Measurements from ENCODE around the gene PLEKHA6.
"Not testable (repeated sequence)": the region's sequence is repeated elsewhere in the genome, so short reads cannot be mapped to it uniquely, and the experiment has no call there.

Gene PLEKHA6

DNA sequence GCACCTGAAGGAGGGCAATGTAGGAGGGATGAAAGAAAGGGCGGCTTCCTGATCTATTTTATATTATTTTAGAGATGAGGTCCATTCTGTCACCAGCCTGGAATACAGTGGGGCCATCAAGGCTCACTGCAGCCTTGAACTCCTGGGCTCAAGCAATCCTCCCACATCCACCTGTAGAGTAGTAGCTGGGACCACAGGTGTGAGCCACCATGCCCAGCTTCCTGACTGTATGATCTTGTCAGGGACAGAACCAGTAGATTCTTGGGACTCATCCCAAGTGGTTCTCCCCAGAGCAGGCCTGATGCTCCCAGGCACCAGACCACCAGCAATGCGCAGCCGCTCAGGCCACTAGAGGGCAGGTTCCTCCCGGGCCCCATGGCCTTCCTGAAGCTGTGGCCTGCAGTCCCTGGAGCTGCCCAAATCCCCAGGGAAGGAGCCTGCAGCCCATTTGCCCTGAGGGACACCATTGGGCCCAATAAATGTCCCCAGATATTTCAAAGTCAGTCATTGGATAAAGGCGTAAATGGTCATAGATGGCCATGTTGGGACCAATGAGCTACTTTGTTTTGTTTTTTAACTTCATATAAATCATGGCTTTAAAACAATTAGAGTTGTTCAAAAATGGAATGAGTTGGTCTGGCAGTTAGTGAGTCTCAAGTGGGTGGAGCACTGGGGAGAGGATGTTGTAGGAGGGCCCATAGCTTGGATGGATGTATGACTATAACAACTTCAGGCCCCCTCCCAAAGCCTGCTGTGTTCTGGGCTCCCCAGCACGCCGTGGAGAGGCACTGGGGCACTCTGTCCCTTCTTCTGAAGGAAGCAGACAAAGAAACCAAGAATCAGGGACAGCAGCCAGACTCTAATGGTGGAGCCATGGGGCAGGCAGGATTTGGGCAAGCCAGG is 101.3 kb downstream of the PLEKHA6 start:
- no peak for DNase-seq

DNA sequence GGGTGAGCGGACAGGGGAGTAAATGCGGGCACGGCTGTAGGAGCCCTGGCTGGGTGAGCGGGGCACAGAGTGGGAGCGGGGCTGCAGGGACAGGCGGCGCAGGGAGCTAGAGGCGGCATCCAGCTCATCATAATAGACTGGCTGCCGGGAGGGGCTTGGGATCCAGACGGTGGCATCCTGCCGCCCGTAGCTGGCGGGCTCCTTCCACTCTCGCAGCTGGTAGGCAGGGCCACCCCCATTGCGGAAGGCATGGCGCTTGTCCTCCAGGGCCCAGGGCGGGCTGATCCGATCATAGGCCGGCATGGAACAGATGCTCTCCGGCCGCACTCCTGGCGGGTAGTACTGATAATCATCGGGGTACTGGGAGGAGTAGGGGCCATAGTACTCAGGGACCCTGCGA is 102.3 kb downstream of the PLEKHA6 start:
- no peak for DNase-seq

DNA sequence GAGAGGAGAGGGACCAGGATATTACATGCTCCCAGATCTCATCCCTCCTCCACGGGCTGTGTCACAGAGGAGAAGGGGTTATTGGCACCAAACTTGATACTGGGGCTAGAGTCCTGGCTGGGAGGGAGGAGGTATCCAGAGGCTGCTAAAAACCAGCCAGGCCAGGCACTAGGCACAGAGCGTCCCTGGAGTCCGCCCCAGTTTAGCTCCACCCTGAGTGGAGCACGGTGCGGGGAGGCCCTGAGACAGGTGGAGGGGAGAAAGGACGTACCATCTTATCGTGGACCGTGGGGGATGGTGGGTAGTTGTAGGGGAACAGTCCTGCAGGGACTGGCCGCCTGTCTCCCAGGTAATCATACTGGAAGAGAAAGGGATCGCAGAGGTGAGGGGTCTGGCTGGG is 103.2 kb downstream of the PLEKHA6 start:
- DNase-seq = no peak

DNA sequence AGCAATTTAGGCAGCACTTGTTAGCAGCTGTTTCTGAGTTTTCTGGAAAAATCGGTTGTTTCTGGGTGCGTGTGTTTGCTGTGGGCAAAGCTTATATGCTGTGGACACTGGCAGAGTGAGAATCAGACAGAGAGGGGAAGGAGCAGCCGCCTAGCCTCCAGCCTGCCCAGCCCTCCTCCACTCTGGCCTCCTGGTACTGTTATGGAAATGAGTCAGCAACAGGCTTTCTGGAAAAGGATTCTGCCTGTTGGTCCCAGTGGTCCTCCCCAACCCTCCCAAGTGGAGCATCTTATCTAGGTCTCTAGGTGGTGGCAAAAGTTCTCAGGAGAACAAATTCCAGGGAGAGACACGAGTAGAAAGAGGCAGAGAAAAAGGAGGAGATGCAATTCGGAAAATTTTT is 103.8 kb downstream of the PLEKHA6 start:
- no peak for DNase-seq

DNA sequence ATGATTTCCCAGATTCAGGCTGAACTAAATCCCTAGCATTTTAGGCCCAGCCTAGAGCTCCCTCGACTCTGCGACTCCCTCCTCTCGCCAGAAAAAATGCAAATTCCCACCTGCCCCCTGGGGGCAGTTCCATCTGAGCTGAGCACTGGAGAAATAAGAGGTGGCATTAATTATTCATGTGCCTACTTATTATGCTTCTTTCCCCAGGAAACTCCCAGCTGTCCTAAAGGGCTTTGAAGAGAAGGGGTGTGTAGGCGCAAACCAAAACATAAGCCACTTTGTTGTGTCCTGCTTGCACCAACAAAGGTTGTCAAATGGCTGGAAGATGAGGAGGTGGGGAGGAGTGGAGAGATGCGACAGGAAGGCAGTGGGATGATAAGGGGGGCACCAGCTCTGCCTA is 104.5 kb downstream of the PLEKHA6 start:
- peak; percentile 31 for DNase-seq

DNA sequence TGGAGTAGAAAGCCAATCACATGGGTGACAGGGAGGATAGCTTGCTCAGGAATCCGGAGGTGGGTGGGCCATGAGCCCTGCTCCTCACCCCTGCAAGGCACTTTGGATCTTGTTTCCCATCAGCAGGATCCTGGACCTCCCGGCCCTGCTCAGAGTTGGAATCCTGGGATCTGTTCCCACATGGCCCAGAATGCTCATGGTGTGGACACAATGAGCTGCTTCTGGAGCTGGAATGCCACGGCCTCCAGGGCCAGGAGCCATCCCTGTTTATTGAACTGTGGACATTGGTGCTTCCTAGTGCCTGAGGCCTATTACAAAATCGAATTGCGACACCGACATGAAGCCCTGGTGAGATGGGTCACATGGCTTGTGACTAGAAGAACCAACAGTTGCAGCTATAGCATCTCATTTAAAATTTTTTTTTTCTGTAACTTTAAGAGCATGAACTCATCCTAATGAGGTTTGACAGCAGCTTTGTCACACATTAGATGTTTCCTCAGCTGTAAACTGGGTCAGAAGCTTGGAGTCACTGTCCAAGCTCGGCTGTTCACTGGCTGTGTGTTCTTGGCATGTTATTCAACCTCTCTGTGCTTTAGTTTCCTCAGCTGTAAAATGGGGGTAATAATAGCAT is 105.6 kb downstream of the PLEKHA6 start:
- DNase-seq = no peak

DNA sequence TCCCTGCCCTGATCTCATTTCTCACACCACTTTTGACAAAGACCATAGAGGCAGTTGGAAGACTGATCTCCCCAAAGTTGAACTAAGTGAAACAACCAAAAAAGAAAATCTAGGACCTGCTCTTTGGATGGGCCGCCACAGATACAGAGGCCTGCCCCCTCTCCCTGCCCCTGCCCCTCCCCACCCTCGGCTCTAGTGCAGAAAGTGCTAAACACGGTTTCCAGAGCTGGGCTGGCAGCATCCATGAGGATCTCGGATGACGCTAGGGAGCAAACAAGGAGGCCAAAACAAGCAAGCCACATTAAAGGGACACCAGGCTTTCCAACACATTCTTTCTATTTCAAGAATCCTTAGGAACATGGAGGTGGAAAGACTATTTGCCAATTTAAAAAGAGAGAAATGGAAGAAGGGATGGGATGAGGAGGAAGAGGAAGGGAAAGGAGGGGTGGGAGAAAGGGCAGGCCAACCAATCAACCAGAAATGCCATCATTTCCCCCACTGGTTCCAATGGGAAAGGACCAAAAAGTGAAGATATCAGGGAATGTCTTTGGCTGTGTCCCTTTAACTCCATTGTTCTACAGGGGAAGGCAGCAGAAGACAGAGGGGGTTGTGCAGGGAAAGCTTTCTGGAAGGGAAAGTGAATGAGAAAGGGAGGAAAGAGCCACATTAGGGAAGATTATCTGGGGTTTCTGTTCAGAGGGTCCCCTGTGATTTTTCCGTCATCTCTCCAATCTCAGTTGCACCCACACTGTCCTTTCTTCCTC is 107.6 kb downstream of the PLEKHA6 start:
- DNase-seq = no peak

DNA sequence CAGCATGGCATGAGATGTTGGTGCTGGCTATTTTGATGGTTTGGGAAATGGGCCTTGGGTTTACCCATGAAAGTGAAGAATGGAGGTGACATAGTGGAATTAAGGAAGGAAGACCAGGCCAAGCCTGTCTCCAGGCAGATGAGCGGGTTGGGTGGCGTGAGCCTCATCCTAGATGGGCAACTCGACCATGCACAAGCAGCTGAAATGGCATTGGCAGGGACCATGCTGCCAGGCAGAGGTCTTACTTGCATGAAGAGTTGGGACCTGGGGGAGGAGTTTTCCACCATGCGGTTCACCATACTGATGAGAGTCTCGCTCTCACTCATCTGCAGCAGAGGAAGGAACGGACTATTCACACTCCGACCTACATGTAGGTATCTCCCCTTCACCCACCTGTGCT is 108.4 kb downstream of the PLEKHA6 start:
- DNase-seq = no peak

DNA sequence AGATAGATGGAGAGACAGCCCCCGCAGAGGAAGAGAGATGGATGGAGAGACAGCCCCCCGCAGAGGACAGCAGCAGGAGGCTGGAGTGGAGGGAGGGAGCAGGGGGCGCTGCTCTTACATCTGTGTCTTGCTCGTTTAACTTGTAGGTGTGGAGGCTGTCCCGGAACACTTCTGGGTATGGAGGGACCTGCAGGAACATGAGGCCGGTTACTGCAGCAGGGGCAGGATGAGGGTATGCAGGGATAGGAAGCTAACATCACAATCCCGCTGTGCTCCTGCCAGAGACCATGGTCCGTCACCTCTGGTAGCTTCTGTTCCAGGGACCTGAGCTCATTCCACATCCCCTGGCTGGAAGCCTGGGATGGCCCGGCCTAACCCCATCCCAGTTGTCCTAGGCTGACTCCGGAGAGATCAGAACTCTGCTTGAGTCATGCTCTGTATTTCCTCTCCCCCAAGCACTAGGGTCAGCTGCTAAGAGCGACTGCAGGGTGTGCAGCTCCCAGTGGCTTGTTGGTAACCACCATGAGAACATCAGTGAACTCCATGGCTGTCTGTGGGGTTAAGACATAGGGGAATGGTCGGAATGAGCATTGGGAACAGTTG is 109.2 kb downstream of the PLEKHA6 start:
- no peak for DNase-seq

DNA sequence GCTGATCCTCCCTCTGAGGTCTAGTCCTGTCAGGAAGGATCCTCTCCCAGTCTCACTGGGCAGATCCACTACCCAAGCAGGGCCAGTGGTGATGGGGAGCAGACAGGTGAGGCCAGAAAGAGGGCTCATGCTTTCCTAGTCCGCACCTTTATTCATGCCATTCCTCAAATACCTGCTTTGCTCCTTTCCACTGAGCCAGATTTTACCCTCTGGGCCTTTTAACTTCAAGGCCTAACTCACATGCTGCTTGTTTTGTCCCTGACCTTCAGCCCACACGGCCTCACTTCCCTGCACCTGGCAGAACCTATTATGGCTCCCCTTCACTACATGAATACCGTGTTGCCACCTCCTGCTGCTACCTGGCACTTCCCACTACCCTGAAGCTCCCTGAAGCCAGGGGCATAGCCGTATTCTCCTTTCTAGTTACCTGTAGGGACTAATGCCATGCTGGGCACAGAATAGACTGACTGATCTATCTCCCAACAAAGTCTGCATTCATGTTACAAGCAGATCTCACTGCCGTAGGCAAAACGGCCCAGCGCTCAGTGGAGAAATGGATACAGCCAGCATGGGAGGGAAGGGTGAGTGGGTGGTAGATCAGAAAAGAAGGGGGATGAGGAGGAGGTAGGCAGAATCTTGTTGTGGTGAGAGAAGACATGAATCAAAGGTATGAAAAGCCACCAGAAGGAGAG is 109.8 kb downstream of the PLEKHA6 start:
- no peak for DNase-seq

DNA sequence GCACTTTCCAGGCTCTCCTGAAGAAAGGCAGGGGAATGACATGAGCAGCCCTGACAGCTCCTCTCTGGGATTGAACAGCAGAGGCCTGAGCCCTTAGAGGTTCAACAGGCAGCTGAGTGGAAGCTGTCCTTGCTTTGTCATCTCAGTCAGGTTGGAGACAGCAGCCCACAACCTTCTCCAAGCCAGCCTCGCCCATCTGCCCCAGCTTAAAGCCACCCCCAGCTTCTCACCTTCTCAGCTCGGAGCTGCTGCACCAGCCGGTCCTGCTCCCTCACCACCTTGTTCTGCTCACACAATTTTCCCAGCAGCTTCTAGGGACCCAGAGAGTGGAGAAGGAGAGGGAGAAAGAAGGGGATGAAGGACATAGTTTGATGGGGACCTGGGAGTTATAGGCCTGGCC is 110.8 kb downstream of the PLEKHA6 start:
- no peak for DNase-seq

DNA sequence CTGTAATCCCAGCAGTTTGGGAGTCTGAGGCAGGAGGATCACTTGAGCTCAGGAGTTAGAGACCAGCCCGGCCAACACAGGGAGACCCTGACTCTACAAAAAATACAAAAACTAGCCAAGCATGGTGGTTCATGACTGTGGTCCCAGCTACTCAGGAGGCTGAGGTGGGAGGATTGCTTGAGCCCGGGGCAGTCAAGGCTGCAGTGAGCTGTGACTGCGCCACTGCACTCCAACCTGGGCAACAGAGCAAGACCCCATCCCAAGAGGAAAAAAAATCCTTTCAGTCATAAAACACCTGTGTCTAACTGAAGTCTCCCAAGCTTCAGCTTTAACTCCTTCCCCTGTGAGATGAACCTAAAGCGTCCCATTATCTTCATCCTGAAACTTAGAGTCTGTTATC is 112.9 kb downstream of the PLEKHA6 start:
- no peak for DNase-seq

DNA sequence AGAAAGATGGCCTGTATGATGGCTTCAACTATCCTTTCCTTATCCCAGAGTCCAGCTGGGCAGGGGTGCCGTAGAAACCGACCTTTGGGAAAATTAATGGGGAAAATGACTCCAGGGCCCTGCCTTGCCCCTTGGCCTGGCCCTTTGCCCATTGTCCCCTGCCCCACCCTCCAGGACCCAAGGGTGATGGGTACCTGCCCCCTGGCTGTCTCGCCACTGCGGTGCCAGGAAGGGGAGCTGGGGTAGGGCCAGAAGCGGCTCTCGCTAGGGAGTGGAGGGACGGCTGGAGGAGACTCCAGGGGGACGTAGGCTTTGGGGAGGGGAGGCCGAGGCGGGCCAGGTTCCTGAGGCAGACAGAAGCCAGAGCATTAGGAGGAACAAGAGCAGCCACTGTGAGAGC is 116.8 kb downstream of the PLEKHA6 start:
- DNase-seq = no peak

DNA sequence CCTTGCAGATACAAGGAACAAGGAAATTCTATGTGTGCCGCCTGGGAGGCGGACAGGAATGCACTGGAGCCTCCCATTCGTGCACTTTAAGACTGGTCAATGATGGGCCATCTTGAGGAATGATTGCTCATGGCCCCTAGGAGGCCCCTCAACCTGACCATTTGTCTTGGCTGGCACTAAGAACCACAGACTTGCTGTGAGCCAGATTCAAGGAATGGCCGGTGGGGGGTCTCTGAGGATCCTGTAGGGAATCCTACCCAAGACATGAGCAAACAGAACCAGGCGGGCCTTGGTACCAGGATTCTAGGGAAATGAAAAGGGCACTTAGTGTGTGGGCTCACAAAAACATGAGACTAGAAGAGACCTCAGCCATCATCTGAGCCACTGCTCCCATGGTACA is 117.8 kb downstream of the PLEKHA6 start:
- no peak for DNase-seq

DNA sequence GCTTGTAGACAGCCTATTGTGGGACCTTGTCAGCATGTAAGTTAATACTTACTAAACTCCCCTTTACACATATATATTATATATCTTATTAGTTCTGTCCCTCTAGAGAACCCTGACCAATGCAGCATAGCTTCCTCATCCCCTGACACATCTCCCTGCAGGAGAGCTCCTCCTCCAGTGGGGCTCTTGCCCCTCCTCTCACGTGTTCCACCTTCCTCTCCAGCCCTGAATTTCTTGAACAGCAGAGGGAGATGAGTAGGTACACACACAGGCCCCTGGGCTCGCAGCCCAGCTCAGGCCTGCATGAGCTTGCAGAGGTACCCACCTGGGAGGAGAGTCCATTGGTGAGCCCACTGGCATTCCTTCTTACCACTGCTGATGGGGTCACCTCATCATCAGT is 118.7 kb downstream of the PLEKHA6 start:
- DNase-seq = no peak

DNA sequence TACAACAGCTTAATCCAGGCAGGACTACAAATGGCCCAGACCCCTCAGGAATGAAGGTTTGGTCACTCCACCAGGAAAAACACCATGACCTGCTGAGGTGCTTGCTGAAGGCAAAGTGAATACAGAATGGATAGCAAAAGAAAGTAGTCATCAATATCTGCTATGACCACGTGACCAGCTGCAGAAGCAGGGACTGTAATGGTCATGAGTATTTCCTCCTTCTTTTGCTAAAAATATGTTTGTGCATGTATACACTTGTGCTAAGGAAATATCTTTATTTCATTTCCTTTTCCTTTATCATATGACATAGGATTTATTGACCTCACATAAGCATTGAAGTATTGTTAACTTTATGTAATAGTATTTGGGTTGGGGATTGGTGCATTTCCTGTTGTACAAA is 119.5 kb downstream of the PLEKHA6 start:
- DNase-seq = no peak

DNA sequence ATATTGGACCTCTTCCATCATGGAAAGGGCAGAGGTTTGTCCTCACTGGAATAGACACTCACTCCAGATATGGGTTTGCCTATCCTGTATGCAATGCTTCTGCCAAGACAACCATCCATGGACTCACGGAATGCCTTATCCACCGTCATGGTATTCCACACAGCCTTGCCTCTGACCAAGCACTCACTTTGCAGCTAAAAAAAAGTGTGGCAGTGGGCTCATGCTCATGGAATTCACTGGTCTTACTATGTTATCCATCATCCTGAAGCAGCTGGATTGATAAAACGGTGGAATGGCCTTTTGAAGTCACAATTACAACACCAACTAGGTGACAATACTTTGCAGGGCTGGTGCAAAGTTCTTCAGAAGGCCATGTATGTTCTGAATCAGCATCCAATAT is 120.3 kb downstream of the PLEKHA6 start:
- DNase-seq = not testable (repeated sequence)

DNA sequence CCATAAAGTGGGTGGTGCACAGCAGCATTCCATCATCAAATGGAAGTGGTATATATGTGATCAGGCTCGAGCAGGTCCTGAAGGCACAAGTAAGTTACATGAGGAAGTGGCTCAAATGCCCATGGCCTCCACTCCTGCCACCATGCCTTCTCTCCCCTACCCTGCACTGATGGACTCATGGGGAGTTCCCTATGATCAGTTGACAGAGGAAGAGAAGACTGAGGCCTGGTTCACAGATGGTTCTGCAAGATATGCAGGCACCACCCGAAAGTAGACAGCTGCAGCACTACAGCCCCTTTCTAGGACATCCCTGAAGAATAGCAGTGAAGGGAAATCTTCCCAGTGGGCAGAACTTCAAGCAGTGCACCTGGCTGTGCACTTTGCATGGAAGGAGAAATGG is 121.2 kb downstream of the PLEKHA6 start:
- DNase-seq = not testable (repeated sequence)

DNA sequence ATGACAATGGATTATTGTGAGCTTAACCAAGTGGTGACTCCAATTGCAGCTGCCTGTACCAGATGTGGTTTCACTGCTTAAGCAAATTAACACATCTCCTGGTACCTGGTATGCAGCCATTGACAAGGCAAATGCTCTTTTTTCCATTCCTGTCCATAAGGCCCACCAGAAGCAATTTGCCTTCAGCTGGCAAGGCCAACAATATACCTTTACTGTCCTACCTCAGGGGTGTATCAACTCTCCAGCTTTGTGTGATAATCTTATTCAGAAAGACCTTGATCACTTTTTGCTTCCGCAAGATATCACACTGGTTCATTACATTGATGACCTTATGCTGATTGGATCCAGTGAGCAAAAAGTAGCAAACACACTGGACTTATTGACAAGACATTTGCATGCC is 122.2 kb downstream of the PLEKHA6 start:
- not testable (repeated sequence) for DNase-seq

DNA sequence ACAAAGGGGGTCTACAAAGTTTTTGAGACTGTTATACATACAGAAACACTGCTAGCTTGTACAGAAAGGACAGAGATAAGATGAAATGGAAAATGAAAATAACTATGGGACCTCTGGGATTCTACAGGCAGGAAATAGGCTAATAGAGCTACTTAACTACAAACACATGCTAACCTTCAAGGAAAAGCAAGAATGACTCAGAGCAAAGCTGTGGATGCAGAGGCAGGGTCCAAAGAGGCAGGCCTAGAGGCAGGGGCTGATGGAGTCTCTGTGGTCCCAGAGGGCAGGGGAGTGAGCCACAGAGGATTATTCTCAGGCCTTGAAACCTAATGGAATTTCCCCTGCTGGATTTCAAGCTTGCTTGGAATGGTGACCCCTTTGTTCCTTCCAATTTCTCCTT is 127.2 kb downstream of the PLEKHA6 start:
- DNase-seq = no peak

DNA sequence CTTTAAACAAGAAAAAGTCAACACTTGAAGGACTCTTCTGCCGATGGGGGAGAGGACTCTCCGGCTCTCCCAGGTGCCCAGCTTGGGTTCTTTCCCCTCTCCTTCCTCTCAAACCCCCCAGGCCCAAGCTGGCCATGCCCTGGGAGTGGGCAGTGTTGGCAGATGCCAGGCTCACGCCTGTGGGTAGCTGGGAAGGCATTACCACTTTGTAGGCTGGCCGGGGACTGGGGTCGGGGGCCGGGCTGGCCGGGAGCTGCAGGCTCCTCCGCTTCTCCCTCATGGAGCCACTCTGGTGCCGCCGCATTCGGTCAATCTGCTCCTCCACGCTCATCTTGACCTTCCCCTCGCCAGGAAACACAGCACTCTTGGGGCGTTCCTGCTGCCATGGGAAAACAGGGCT is 129.5 kb downstream of the PLEKHA6 start:
- DNase-seq = no peak

DNA sequence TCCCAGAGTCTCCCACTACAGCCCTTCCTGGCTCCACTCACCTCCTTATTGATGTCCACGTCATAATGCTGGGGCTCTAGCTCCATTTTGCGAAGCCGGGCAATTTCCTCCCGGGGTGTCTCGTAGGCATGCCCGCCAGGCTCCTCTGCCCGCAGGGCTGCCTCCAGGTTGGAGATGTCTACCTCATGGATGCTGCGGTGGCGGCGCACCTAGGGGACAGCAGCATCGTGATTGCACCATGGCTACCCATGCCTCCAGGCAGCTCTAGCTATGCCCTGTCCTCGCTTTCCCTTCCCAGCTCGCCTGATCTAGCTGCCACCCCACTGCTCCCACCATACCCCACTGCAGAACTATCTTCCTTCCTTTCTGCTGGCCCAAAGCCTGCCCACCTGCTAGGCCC is 130.8 kb downstream of the PLEKHA6 start:
- no peak for DNase-seq

All from NCI-H2171 (cell line).